MM.1S (cell line): Measurements from ENCODE around the gene AKAP6.

Source experiments
- EZH2 ChIP-seq: fragments of 300-600 bp; sonication (generic); optimal IDR thresholded peaks from 2 replicates; pipeline ENCODE3; 2017; ENCODE audit warnings: low read depth, mild to moderate bottlenecking, antibody characterized with exemption, low read length, mixed read lengths
- TF ChIP-seq, protein P1 (sequence below): fragments of 300-600 bp; sonication (generic); IDR thresholded peaks from 2 replicates; pipeline ENCODE4 v1.5.1; 2016; ENCODE audit warnings: antibody characterized with exemption, low read length, mixed read lengths

GRCh38 chr14:32428875-32429274, 99.8 kb downstream of the AKAP6 start:
- TF ChIP-seq, protein P1, sequence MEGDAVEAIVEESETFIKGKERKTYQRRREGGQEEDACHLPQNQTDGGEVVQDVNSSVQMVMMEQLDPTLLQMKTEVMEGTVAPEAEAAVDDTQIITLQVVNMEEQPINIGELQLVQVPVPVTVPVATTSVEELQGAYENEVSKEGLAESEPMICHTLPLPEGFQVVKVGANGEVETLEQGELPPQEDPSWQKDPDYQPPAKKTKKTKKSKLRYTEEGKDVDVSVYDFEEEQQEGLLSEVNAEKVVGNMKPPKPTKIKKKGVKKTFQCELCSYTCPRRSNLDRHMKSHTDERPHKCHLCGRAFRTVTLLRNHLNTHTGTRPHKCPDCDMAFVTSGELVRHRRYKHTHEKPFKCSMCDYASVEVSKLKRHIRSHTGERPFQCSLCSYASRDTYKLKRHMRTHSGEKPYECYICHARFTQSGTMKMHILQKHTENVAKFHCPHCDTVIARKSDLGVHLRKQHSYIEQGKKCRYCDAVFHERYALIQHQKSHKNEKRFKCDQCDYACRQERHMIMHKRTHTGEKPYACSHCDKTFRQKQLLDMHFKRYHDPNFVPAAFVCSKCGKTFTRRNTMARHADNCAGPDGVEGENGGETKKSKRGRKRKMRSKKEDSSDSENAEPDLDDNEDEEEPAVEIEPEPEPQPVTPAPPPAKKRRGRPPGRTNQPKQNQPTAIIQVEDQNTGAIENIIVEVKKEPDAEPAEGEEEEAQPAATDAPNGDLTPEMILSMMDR = no peak
- no peak for TF ChIP-seq EZH2
